Right hindlimb (tissue), 1 donor: Measurements from ENCODE around the gene GSTO2.

ENCODE experiments used
- DNase-seq: peaks from one replicate; pipeline ENCODE4 v3.0.0-alpha.2; 2018

Gene GSTO2

GRCh38 chr10:104254493-104255310 is 14.3 kb upstream of the GSTO2 start, which contains the start of gene GSTO1:
Gene GSTO1 (plus strand): TSS chr10:104254892. CDS start chr10:104254929, 37 bp downstream.
- peak; percentile 79 for DNase-seq

- peak; percentile 32 for DNase-seq
Observed at GRCh38 chr10:104255311-104255981, 13.5 kb upstream of the GSTO2 start.

- DNase-seq, result no peak
Observed at GRCh38 chr10:104256335-104256961, 12.5 kb upstream of the GSTO2 start.

GRCh38 chr10:104257235-104257634 is 11.7 kb upstream of the GSTO2 start:
- DNase-seq, result no peak

GRCh38 chr10:104258209-104258608 is 10.8 kb upstream of the GSTO2 start:
- no peak for DNase-seq

GRCh38 chr10:104259456-104259855 is 9.5 kb upstream of the GSTO2 start:
- DNase-seq, result no peak

GRCh38 chr10:104259999-104260774 is 8.8 kb upstream of the GSTO2 start:
- DNase-seq, result no peak

- no peak for DNase-seq
Observed at GRCh38 chr10:104260775-104261115, 8.2 kb upstream of the GSTO2 start.

GRCh38 chr10:104262055-104262454 is 6.9 kb upstream of the GSTO2 start:
- DNase-seq, result no peak

GRCh38 chr10:104264783-104265182 is 4.2 kb upstream of the GSTO2 start:
- no peak for DNase-seq

GRCh38 chr10:104267721-104268404 is 1.1 kb upstream of the GSTO2 start:
- DNase-seq, result no peak

- no peak for DNase-seq
Observed at GRCh38 chr10:104268405-104268712, 625 bp upstream of the GSTO2 start.

GRCh38 chr10:104273286-104273685 is 4.3 kb downstream of the GSTO2 start:
- no peak for DNase-seq

GRCh38 chr10:104273899-104274575 is 5.1 kb downstream of the GSTO2 start:
- no peak for DNase-seq

- DNase-seq, result peak; percentile 31
Observed at GRCh38 chr10:104274762-104275721, 6.1 kb downstream of the GSTO2 start.

GRCh38 chr10:104276192-104276591 is 7.2 kb downstream of the GSTO2 start:
- DNase-seq, result no peak

GRCh38 chr10:104277785-104278184 is 8.8 kb downstream of the GSTO2 start:
- DNase-seq, result no peak

- no peak for DNase-seq
Observed at GRCh38 chr10:104279550-104280259, 10.7 kb downstream of the GSTO2 start.

GRCh38 chr10:104281694-104282093 is 12.7 kb downstream of the GSTO2 start:
- no peak for DNase-seq

- DNase-seq, result no peak
Observed at GRCh38 chr10:104284846-104285245, 15.9 kb downstream of the GSTO2 start.
